ENCODE measurements around the gene SHF.

The SHF gene

GRCh38 chr15:45181491-45182285 is 6.1 kb downstream of the SHF start:
- H3K27ac ChIP-seq = no peak overlapping the region
- peaks cover 12% of the 10 kb centered on the region for H3K4me1 ChIP-seq (ENCODE audit: low read depth, poor library complexity, severe bottlenecking)
- no peaks in the 10 kb centered on the region for H3K79me2 ChIP-seq (ENCODE audit: insufficient read depth, low read depth)
- no peaks in the 10 kb centered on the region for H4K20me1 ChIP-seq (ENCODE audit: insufficient read depth)
- no peak overlapping the region for H3K4me3 ChIP-seq (IDR thresholded peaks at IDR 0.05; ENCODE audit: insufficient read depth, low read depth, low read length)
- H3K4me2 ChIP-seq = no peak overlapping the region
- no peak overlapping the region for H3K9ac ChIP-seq
- no peaks in the 10 kb centered on the region for H3K27me3 ChIP-seq (ENCODE audit: insufficient read depth, low read depth)
- H2AFZ ChIP-seq (ENCODE audit: low read depth) = no peak overlapping the region
- no peaks in the 10 kb centered on the region for H3K36me3 ChIP-seq (ENCODE audit: insufficient read depth)
- TF ChIP-seq CTCF (conservative IDR thresholded peaks at IDR 0.05; ENCODE audit: low read depth, low read length) = no peak

- no peak for TF ChIP-seq CTCF (conservative IDR thresholded peaks at IDR 0.05; ENCODE audit: low read depth, low read length)
- H3K27me3 ChIP-seq (ENCODE audit: insufficient read depth, low read depth) = no peaks in the 10 kb centered on the region
- no peak overlapping the region for H3K4me3 ChIP-seq (IDR thresholded peaks at IDR 0.05; ENCODE audit: insufficient read depth, low read depth, low read length)
- H4K20me1 ChIP-seq (ENCODE audit: insufficient read depth) = no peaks in the 10 kb centered on the region
- no peak overlapping the region for H3K9ac ChIP-seq
- H3K4me1 ChIP-seq (ENCODE audit: low read depth, poor library complexity, severe bottlenecking) = peaks cover 12% of the 10 kb centered on the region
- no peak overlapping the region for H3K27ac ChIP-seq
- H2AFZ ChIP-seq (ENCODE audit: low read depth) = no peak overlapping the region
- H3K79me2 ChIP-seq (ENCODE audit: insufficient read depth, low read depth) = no peaks in the 10 kb centered on the region
- H3K36me3 ChIP-seq (ENCODE audit: insufficient read depth) = no peaks in the 10 kb centered on the region
- no peak overlapping the region for H3K4me2 ChIP-seq
Measured at GRCh38 chr15:45180648-45181436, 6.9 kb downstream of the SHF start.

- no peaks in the 10 kb centered on the region for H3K27me3 ChIP-seq (ENCODE audit: insufficient read depth, low read depth)
- no peaks in the 10 kb centered on the region for H4K20me1 ChIP-seq (ENCODE audit: insufficient read depth)
- H2AFZ ChIP-seq (ENCODE audit: low read depth) = no peak overlapping the region
- H3K4me2 ChIP-seq = no peak overlapping the region
- H3K79me2 ChIP-seq (ENCODE audit: insufficient read depth, low read depth) = no peaks in the 10 kb centered on the region
- H3K36me3 ChIP-seq (ENCODE audit: insufficient read depth) = no peaks in the 10 kb centered on the region
- TF ChIP-seq CTCF (conservative IDR thresholded peaks at IDR 0.05; ENCODE audit: low read depth, low read length) = no peak
- no peak overlapping the region for H3K27ac ChIP-seq
- H3K9ac ChIP-seq = no peak overlapping the region
- no peak overlapping the region for H3K4me3 ChIP-seq (IDR thresholded peaks at IDR 0.05; ENCODE audit: insufficient read depth, low read depth, low read length)
- H3K4me1 ChIP-seq (ENCODE audit: low read depth, poor library complexity, severe bottlenecking) = peaks cover 12% of the 10 kb centered on the region
Measured at GRCh38 chr15:45180201-45180600, 7.6 kb downstream of the SHF start.

GRCh38 chr15:45179221-45179985 is 8.4 kb downstream of the SHF start:
- Histone ChIP-seq H3K9ac (no peak overlapping the region), H3K27ac (no peak overlapping the region), H3K4me2 (no peak overlapping the region), H3K4me1 (ENCODE audit: low read depth, poor library complexity, severe bottlenecking) (peaks cover 12% of the 10 kb centered on the region), H4K20me1 (ENCODE audit: insufficient read depth) (no peaks in the 10 kb centered on the region), H3K79me2 (ENCODE audit: insufficient read depth, low read depth) (no peaks in the 10 kb centered on the region), H3K4me3 (IDR thresholded peaks at IDR 0.05; ENCODE audit: insufficient read depth, low read depth, low read length) (no peak overlapping the region), H2AFZ (ENCODE audit: low read depth) (no peak overlapping the region), H3K27me3 (ENCODE audit: insufficient read depth, low read depth) (no peaks in the 10 kb centered on the region), H3K36me3 (ENCODE audit: insufficient read depth) (no peaks in the 10 kb centered on the region)
- peak; percentile 54 for TF ChIP-seq CTCF (conservative IDR thresholded peaks at IDR 0.05; ENCODE audit: low read depth, low read length)

All from KMS-11 (cell line).